ENCODE data around the gene KRTAP27-1. TPM values are rescaled to one million over a fixed set of nuclear protein-coding genes. Genes with fewer than 3 reads are reported as not detected.

Gene KRTAP27-1, protein sequence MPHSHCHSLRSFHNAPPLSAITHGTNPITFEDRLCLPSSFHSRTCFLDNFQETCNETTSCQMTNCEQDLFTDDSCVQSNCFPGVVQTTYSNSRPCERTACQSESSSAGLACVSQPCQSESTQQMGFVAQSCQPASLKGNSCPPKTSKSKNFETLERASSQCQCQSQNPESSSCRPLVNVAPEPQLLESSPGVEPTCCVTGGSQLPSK
- total RNA-seq = not detected

GRCh38 chr21:30337276-30337744, at the start of gene KRTAP27-1:
KRTAP27-1 (minus strand) TSS chr21:30337694; CDS start chr21:30337668, 26 bp downstream.
- Mint-ChIP-seq H3K27me3 (ENCODE audit: low read depth) (no peaks in the 10 kb centered on the region), H3K9me3 (ENCODE audit: insufficient read depth) (no peaks in the 10 kb centered on the region), H3K27ac (no peak within 1 kb of the TSS), H3K36me3 (ENCODE audit: low read depth) (no peaks in the 10 kb centered on the region), H3K4me1 (ENCODE audit: low read depth) (no peaks in the 10 kb centered on the region), H3K4me3 (no peak within 1 kb of the TSS)
- CTCF ChIA-PET = no interaction called here
- POLR2A ChIA-PET = no interaction called here
- DNase-seq = no peak
- no peak for ATAC-seq

GRCh38 chr21:30382201-30382600, 44.7 kb upstream of the KRTAP27-1 start:
- H3K36me3 Mint-ChIP-seq (ENCODE audit: low read depth) = no peaks in the 10 kb centered on the region
- no peak overlapping the region for H3K27ac Mint-ChIP-seq
- POLR2A ChIA-PET = no interaction called here

DNA sequence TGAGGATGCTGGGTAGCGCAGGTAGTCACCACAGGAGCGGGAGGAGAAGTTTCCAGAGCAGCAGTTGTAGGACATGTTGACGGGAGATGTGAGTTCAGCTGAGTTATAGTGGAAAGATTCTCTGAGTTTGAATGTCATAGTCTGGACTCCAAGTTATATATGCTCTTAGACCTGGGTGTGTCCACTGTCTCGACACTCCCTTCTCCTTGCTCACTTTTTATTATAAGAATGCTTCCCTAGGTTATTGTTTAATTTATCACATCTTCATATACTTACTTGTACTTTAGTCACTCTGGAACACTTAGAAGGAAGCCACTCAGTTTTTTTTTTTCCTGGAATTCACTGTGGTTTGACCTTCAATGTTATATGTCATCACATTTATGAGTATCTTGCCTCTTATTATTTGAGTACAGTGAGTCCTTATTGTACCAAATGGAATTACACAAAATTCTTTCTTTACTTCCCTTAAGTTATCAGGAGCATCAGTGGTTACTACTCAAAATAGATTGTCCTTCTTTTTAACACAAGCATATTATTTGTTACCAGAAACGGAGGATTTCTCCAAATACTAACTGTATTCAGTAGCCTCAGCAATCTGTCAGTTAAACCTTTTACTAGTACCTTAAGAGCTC, 34.8 kb upstream of the KRTAP27-1 start, which contains the start of gene KRTAP13-2:
Gene KRTAP13-2 (minus strand): TSS at position 133 of the 632 bp plus-strand sequence. CDS start 58 bp downstream, at position 75.
- POLR2A ChIA-PET = no interaction called here
- ATAC-seq (no peak), DNase-seq (no peak)
- Mint-ChIP-seq H3K9me3 (ENCODE audit: insufficient read depth) (no peaks in the 10 kb centered on the region), H3K4me1 (ENCODE audit: low read depth) (no peaks in the 10 kb centered on the region), H3K27ac (no peak within 1 kb of the TSS), H3K4me3 (no peak within 1 kb of the TSS), H3K27me3 (ENCODE audit: low read depth) (no peaks in the 10 kb centered on the region), H3K36me3 (ENCODE audit: low read depth) (no peaks in the 10 kb centered on the region)
- CTCF ChIA-PET = no interaction called here

More at GRCh38 chr21:30382201-30382600, 44.7 kb upstream of the KRTAP27-1 start:
- CTCF ChIA-PET = no interaction called here
- no peak for ATAC-seq
- no peak for DNase-seq
- no peaks in the 10 kb centered on the region for H3K27me3 Mint-ChIP-seq (ENCODE audit: low read depth)
- no peak overlapping the region for H3K4me3 Mint-ChIP-seq
- no peaks in the 10 kb centered on the region for H3K4me1 Mint-ChIP-seq (ENCODE audit: low read depth)
- no peaks in the 10 kb centered on the region for H3K9me3 Mint-ChIP-seq (ENCODE audit: insufficient read depth)

DNA sequence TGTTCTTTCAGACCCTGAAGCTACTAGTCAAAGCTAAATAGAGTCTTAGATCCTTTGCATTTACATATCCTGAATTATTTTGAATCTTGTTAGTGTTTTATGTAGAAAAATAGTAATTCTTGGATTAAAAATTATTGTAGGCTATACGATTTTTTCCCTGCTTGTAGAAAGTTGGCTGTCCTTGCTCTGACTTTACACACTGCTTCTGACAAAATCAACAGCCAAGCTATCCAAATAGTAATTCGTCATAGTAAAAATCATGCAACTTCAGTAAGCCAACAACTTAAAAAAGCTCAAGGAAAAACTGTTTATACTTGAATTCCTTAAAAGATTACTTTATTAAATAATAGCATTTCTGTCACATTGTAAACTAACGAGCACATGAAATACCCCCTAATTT, 18.4 kb upstream of the KRTAP27-1 start:
- DNase-seq (no peak), ATAC-seq (no peak)
- Mint-ChIP-seq H3K27ac (no peak overlapping the region), H3K4me3 (no peak overlapping the region), H3K27me3 (ENCODE audit: low read depth) (no peaks in the 10 kb centered on the region), H3K9me3 (ENCODE audit: insufficient read depth) (no peaks in the 10 kb centered on the region), H3K36me3 (ENCODE audit: low read depth) (no peaks in the 10 kb centered on the region), H3K4me1 (ENCODE audit: low read depth) (no peaks in the 10 kb centered on the region)
- ChIA-PET CTCF (no interaction called here), POLR2A (interaction anchor here (0.7 kb wide), 1 partner anchor 376 kb away, joined by 6 read pairs; no protein-coding TSS in a partner anchor)

GRCh38 chr21:30354308-30355005, 17.0 kb upstream of the KRTAP27-1 start:
- POLR2A ChIA-PET = no interaction called here
- ATAC-seq = no peak

DNA sequence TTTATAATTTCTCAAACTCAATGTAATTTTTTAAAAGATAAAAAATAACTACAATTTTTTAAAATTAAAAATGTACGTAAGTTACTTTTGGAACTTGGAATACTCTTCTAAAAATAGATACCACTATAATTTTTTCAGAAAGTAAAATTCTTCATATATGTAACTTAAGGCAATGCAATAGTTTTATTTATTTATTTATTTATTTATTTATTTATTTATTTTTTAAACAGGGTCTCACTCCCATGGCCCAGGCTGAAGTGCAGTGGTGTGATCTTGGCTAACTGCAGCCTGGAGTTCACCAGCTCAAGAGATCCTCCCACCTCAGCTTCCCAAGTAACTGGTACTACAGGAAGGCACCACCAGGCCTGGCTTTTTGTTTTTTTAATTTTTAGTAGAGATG, 14.0 kb upstream of the KRTAP27-1 start:
- H3K4me3 Mint-ChIP-seq = no peak overlapping the region
- H3K27me3 Mint-ChIP-seq (ENCODE audit: low read depth) = no peaks in the 10 kb centered on the region
- POLR2A ChIA-PET = interaction anchor here (0.6 kb wide), 1 partner anchor 902 kb away, joined by 3 read pairs; no protein-coding TSS in a partner anchor
- H3K9me3 Mint-ChIP-seq (ENCODE audit: insufficient read depth) = no peaks in the 10 kb centered on the region
- H3K27ac Mint-ChIP-seq = no peak overlapping the region
- DNase-seq = no peak
- H3K4me1 Mint-ChIP-seq (ENCODE audit: low read depth) = no peaks in the 10 kb centered on the region
- H3K36me3 Mint-ChIP-seq (ENCODE audit: low read depth) = no peaks in the 10 kb centered on the region
- ATAC-seq = no peak
- CTCF ChIA-PET = no interaction called here

More at GRCh38 chr21:30354308-30355005, 17.0 kb upstream of the KRTAP27-1 start:
- H3K4me1 Mint-ChIP-seq (ENCODE audit: low read depth) = no peaks in the 10 kb centered on the region
- no peak for DNase-seq
- H3K27ac Mint-ChIP-seq = no peak overlapping the region
- CTCF ChIA-PET = no interaction called here
- no peaks in the 10 kb centered on the region for H3K27me3 Mint-ChIP-seq (ENCODE audit: low read depth)
- H3K36me3 Mint-ChIP-seq (ENCODE audit: low read depth) = no peaks in the 10 kb centered on the region
- H3K9me3 Mint-ChIP-seq (ENCODE audit: insufficient read depth) = no peaks in the 10 kb centered on the region
- no peak overlapping the region for H3K4me3 Mint-ChIP-seq

GRCh38 chr21:30349572-30349971, 12.1 kb upstream of the KRTAP27-1 start:
- no peaks in the 10 kb centered on the region for H3K9me3 Mint-ChIP-seq (ENCODE audit: insufficient read depth)

GRCh38 chr21:30348506-30348905, 11.0 kb upstream of the KRTAP27-1 start, which contains the start of gene KRTAP23-1:
KRTAP23-1 (minus strand) TSS chr21:30348606; CDS start chr21:30348606, 0 bp downstream.
- H3K36me3 Mint-ChIP-seq (ENCODE audit: low read depth) = no peaks in the 10 kb centered on the region
- ChIA-PET CTCF (no interaction called here), POLR2A (no interaction called here)
- ATAC-seq (no peak), DNase-seq (no peak)
- H3K27ac Mint-ChIP-seq = no peak within 1 kb of the TSS
- H3K27me3 Mint-ChIP-seq (ENCODE audit: low read depth) = no peaks in the 10 kb centered on the region
- no peaks in the 10 kb centered on the region for H3K4me1 Mint-ChIP-seq (ENCODE audit: low read depth)
- H3K4me3 Mint-ChIP-seq = no peak within 1 kb of the TSS
- H3K9me3 Mint-ChIP-seq (ENCODE audit: insufficient read depth) = no peaks in the 10 kb centered on the region

More at GRCh38 chr21:30349572-30349971, 12.1 kb upstream of the KRTAP27-1 start:
- DNase-seq (no peak), ATAC-seq (no peak)
- Mint-ChIP-seq H3K27ac (no peak overlapping the region), H3K27me3 (ENCODE audit: low read depth) (no peaks in the 10 kb centered on the region), H3K36me3 (ENCODE audit: low read depth) (no peaks in the 10 kb centered on the region), H3K4me3 (no peak overlapping the region), H3K4me1 (ENCODE audit: low read depth) (no peaks in the 10 kb centered on the region)
- CTCF ChIA-PET = no interaction called here
- POLR2A ChIA-PET = no interaction called here

DNA sequence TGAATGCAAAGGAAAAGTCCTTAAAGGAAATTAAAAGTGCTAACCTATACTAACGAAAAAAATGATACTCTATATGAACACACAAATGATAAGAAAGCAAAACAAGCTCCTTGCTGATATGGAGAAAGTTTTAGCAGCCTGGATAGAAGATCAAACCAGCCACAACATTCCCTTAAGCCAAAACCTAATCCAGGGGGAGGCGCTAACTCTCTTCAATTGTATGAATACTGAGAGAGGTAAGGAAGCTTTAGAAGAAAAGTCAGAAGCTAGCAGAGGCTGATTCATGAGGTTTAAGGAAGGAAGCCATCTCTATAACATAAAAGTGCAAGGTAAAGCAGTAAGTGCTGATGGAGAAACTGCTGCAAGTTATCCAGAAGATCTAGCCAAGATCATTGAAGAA, 7.5 kb upstream of the KRTAP27-1 start:
- ATAC-seq = no peak
- Mint-ChIP-seq H3K36me3 (ENCODE audit: low read depth) (no peaks in the 10 kb centered on the region), H3K4me3 (no peak overlapping the region), H3K27me3 (ENCODE audit: low read depth) (no peaks in the 10 kb centered on the region), H3K9me3 (ENCODE audit: insufficient read depth) (no peaks in the 10 kb centered on the region), H3K27ac (no peak overlapping the region), H3K4me1 (ENCODE audit: low read depth) (no peaks in the 10 kb centered on the region)
- DNase-seq = no peak
- ChIA-PET CTCF (no interaction called here), POLR2A (no interaction called here)

- no peak overlapping the region for H3K27ac Mint-ChIP-seq
- H3K9me3 Mint-ChIP-seq (ENCODE audit: insufficient read depth) = no peaks in the 10 kb centered on the region
- no peaks in the 10 kb centered on the region for H3K36me3 Mint-ChIP-seq (ENCODE audit: low read depth)
- no peaks in the 10 kb centered on the region for H3K4me1 Mint-ChIP-seq (ENCODE audit: low read depth)
- DNase-seq = no peak
- no peaks in the 10 kb centered on the region for H3K27me3 Mint-ChIP-seq (ENCODE audit: low read depth)
- H3K4me3 Mint-ChIP-seq = no peak overlapping the region
- POLR2A ChIA-PET = no interaction called here
- CTCF ChIA-PET = interaction anchor here (1.2 kb wide), 1 partner anchor 11 kb away, joined by 7 read pairs; no protein-coding TSS in a partner anchor
- no peak for ATAC-seq
Measured at GRCh38 chr21:30340714-30341573, 3.5 kb upstream of the KRTAP27-1 start.

GRCh38 chr21:30338717-30339116, 1.2 kb upstream of the KRTAP27-1 start:
- no peak overlapping the region for H3K27ac Mint-ChIP-seq
- no peak overlapping the region for H3K4me3 Mint-ChIP-seq
- ChIA-PET POLR2A (no interaction called here), CTCF (no interaction called here)
- ATAC-seq (no peak), DNase-seq (no peak)
- no peaks in the 10 kb centered on the region for H3K36me3 Mint-ChIP-seq (ENCODE audit: low read depth)
- H3K4me1 Mint-ChIP-seq (ENCODE audit: low read depth) = no peaks in the 10 kb centered on the region
- H3K9me3 Mint-ChIP-seq (ENCODE audit: insufficient read depth) = no peaks in the 10 kb centered on the region
- H3K27me3 Mint-ChIP-seq (ENCODE audit: low read depth) = no peaks in the 10 kb centered on the region
